Renal pelvis (tissue), 4 donors: ENCODE measurements around the gene RALY. TPM values are rescaled to one million over a fixed set of nuclear protein-coding genes. Genes with fewer than 3 reads are reported as not detected.
"Not testable (repeated sequence)": the region's sequence is repeated elsewhere in the genome, so short reads cannot be mapped to it uniquely, and the experiment has no call there.

Source experiments
- DNase-seq: peaks from one replicate; pipeline ENCODE4 v3.0.0-alpha.2; 2013
- polyA plus RNA-seq, 3 donors: library from polyadenylated mRNA; unstranded; fragments of 120-200 nt; gene quantifications; one replicate each; pipeline ENCODE4 v1.2.1, GENCODE V29; 2013; ENCODE audit not compliant: insufficient read length in 3 of 3

RALY gene
- polyA plus RNA-seq, 3 donors, result 166 to 210 (median 183) TPM

DNA sequence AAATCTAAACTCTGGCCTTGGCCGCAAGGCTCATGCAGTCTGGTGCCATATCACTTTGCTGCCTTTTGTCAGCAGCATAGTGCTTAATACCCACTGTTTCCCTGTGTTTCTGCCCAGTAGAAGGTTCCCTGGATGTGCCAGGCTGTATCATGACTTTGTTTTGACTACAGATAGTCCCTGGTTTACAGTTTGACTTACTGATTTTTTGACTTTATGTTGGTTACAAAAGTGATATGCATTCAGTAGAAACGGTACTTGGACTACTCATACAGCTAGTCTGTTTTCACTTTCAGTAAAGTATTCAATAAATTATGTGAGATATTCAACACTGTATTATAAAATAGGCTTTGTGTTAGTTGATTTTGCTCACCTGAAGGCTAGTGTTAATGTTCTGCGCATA, 19.0 kb downstream of the RALY start:
- DNase-seq, result no peak

DNA sequence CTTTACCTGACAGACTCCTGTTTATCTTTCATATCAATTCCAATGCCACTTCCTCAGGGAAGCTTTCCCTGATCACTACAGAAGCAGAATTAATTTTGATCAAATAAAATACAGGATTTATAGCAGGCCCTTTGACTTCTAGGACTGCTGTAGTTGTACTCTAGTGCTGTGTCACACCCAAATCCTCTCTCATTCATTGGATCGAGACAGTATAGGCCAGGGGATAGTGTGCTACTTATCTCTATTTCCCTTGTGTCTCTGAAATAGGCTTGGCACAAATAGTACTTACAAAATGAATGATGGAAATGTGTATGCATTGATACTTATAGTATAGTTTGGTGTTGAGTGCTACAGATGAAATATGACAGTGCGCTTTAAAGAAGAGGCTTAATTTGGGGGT, 19.8 kb downstream of the RALY start:
- no peak for DNase-seq

DNA sequence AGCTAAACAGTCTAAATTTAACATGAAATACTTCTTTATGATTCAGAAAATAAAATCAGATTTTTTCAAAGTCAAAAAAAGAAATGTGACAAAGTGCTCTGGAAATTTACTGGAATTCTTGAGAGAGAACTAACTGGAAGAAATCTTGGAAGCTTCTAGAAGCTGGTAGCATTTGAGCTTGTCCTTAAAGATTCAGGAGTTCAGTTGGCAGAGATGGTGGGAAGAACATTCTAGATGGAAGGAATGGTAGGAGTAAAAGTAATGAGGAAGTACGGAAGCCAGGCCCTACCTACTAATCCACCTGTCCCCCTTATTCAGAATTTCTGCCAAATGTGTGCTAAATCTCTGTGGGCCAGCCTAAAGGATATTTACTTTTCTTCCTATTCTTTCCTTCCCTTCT, 21.2 kb downstream of the RALY start:
- no peak for DNase-seq

DNA sequence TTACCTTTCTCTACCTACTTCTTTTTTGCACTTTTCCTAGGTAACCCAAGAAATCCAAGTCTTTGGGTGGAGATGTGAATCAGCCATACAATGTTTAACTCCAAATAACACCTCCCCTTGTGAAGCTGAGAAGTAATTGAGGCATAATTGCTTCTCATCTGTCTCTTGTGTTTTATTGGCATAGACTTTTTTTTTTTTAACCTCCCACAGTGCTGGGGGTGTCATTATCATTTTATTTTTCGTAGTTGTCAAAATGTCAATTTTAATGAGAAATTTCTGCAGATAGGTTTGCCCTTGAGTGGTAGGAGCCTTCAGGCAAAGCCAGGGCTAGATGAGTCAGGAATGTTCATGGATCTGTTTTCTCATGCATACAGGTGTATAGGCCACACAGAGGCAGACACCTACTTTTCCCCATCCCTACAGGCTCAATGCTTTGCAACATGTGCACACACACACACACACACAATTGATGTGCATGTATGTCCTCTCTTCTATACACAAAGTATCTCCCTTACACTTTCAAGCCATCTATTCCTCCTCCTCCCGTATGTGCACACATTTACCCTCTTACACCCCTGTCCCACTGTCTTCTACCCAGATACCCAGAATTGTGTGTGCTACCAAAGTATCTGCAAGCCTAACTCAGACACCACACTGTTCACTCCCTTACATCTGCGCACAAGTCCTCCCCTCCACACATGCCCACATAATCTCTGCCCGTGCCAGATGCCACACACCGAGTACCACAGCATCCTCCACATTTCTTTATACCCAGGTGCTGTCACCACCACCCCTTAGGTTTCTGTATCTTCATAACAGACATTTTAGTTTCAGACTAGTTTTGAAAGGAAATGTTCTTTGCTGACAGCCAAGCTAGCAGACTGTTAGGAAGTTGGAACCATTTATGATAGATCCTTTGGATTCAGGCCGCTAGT, 22.0 kb downstream of the RALY start:
- no peak for DNase-seq

DNA sequence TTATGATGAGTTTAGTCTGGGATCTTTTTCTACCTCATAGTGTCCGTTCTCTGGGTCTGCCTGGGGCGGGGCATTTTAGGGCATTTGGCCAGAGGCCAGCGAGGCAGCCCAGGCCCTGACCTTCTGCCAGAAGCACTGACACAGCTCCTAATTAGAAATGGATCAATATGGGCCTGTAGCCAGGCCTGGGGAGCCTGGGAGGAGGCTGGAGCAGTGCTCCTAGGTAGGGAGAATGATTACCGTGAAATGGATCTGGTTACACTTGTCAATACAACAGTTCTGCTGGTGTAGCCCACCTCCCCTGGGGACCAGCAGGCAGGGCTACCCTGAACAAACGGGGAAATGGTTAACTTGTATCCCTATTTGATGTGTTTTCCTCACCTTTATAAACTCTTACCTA, 23.0 kb downstream of the RALY start:
- no peak for DNase-seq

DNA sequence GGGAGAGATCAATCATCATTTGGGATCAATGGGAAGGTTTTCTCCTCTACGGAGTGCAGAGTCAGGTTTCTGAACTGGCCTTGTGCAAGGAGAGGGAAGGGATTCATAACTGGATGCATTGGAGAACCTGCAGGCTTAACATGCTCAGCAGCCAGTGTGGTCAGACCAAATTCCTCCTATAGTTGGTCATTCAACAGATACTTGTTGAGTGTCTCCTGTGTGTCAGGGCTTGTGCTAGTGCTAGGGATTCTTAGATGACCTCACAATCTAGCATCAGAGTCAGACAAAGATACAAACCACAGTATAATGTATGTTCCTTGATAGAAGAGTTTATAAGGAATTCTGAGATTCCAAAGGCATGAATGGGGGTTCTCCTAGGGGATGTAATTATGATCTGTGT, 23.9 kb downstream of the RALY start:
- no peak for DNase-seq

DNA sequence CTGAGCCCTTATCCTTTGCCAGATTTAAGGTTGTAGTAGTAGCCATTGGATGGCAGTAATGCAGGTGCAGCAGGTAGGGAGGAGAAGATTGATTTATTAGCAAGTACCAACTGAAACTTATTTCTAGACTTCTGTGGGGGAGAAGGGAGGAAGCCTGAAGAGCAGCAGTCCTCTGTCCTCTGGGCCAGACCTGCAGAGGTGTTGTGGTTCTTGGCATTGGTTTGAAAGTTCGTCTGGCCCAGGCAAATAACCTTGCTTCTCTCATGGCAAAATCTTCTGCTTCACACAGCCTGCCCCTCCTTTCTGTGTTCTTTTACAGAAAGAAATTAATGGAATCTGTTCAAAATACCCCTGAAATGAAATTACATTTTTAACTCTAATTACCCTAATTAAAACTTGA, 24.5 kb downstream of the RALY start:
- no peak for DNase-seq

DNA sequence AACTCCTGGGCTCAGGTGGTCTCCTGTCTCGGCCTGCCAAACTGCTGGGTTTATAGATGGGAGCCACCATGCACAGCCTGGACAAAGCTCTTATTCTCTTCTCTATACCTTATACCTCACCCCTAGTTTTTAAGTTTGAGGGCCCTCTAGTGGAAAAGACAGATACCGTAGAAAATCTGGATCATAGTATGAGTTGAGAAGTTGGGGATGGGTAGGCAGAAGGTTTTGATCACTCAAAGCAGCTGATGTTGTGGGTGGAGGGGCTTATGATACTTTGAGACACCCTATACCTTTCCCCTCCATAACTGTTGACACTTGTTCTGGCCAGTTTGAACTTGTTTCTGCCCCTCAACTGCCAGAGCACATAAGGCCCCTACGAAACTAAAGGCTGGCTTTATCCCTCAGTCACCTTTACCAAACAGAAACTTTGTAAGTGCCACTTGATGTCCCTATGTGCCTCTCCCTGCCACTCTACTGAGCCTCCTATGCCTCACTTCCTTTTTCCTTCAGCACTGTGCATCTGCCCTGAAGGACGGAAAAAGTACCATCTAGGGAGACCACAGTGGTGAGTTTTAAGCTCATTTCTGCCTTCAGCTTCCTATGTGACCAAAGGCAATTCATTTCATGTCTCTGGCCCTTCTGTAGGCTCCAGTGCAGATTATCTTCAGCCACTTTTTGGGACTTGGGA, 28.6 kb downstream of the RALY start:
- DNase-seq, result no peak

DNA sequence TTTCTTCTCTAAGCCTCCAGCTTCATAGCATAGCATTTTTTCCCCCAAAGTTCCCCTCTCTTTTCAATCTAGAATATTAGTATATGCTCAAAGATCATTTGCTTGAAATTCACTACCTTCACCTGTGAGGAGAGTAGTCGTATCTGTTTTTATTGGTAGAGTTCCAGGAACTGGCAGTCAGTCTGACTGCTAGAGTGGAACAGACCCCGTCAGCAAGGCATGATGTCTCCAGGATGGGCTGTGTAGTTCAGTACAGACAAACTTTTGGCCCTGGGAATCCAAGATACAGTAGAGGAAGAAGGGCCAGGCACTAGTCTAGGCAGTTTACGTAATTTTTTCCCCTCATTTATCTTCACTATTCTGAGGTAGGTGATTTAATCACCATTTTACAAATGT, 29.1 kb downstream of the RALY start:
- no peak for DNase-seq

DNA sequence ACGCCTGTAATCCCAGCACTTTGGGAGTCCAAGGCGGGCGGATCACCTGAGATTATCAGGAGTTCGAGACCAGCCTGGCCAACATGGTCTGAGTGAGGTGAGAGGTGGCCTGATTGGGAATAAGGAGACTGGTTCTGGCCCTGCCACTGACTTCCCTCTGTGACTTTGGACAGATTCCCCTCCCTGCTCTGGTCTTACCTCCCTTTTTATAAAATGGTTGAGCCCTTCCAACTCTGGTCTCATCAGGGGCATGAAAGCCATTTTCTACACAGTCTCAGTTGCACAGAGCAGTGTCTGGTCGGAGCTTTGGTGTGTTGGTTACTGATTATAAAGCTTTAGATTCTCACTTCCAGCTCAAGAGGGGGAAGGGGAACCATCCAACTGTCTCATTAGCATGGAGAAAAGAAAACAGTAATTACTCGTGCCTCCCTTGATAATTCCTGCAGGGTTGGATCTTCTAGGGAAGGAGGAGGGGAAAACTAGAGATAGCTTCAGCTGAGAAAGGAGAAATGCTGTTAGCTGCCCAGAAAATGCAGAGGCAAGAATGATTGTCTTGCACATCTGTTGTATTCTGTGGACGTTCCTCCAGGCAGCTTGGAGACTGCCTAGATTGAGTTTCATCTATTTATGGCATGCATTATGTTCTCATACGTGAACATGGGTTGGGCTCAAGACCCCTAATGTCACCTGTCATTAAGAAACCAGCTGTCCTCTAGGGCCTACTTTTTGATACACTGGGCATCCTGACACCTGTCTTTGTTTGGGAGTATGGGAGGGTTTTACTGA, 30.4 kb downstream of the RALY start:
- no peak for DNase-seq

DNA sequence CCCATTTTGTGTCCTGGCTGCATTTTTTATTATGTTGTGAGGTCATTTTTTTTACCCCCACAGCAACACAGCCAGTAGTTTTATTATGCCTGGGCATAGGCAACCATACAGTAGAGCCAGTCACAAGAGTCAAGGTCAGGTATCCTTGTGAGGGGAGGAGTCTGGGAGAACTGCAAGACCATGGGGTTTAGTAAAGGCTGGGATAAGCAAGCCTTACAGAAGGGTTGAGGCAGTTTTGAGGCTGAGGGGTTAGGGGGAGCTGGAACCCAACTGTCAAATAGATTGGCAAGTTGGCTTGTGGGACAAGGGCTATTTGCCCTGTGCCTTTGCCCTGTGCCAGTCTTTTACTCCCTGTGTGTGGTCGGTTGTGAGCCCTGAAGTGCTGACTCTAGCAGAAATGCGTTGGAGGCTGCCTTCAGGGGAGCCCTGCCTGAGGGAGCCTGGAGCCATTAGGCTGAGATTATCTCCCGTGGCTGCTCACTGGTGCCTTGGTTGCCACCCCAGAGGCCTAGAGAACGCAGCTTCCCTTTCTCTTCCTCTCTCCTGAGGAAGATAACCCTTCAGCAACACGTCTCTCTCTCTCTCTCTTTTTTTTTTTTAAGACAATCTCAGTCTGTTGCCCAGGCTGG, 31.1 kb downstream of the RALY start:
- no peak for DNase-seq

DNA sequence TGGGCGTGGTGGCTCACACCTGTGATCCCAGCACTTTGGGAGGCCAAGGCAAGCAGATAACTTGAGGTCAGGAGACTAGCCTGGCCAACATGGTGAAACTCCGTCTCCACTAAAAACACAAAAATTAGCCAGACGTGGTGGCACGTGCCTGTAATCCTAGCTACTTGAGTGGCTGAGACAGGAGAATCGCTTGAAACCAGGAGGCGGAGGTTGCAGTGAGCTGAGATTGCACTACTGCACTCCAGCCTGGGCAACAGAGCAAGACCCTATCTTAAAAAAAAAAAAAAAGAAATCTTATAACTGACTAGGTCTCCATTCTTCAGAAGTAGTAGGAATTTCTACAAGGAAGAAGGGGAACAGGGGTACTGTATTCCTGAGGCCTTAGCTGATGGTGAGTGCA, 34.3 kb downstream of the RALY start:
- not testable (repeated sequence) for DNase-seq

DNA sequence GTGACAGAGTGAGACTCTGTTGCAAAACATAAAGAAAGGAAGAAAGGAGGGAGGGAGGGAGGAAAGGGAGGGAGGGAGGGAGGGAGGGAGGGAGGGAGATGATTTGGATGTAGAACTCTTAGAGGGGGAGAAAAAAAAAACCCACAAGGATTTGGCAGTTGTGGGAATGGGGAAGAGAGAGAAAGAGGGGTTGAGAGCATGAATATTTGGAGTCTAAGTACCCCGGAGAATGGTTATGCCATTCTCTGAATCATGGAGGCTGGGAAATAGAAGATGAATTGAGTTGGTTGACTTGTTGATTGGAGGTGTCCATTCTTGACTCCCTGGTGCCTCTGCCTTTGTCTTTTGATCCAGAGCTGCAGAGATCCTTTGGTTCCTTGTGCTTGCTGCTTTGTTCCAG, 35.7 kb downstream of the RALY start:
- no peak for DNase-seq

DNA sequence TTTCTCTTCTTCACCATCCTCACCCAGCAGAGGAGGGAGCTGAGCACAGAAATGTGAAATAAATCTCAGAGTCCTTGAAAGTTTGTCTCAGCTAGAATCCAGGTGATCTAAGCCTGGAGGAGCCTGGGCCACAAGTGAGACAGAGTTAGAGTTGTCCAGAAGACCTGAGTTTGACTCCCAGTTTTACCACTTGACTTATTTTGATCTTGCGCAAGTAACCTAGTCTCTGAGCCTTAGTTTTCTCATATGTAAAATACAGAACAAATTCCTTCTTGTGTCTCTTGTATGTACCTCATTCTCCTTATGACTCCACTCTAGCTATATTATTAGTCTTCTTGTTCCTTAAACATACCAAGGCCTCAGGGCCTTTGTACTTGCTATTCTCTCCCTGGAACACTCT, 36.7 kb downstream of the RALY start:
- DNase-seq, result no peak

DNA sequence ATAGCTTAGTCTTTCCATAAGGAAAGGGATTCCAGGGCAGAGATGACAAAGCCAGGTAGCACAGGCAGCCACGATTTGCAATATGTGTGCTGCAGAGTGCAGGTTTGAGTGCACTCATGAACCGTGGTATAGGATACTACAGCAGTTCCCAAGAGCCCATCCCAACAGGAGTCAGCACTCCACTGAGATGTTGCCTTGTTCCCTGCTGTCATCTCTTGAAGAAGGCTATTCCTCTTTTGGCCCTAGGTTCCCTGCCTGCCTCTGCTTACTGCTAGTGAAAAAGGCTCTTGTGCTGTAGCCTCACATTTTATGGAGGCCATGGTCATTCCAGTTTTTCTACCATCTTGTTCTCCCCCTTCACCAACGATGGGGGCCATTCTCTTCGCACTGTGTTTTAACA, 40.2 kb downstream of the RALY start:
- DNase-seq, result no peak

DNA sequence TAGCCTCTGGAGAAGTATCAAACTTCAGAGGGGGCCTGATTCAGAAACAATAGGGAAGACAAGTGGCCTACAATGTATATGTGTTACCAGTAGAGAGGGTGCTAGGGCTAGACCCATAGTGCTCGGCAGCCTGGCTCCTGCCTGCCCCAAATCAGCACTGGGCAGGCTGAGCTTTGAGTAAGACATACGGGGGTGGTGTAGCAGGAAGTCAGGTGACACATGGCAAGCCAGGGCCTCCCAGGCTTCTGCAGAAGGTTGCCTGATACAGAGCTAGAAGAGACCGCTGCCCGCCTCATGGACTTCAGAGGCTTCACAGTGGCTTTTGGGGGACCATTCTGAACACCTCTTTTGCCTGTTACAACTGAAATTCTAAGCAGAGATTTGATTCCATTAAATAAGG, 43.4 kb downstream of the RALY start:
- DNase-seq, result no peak

DNA sequence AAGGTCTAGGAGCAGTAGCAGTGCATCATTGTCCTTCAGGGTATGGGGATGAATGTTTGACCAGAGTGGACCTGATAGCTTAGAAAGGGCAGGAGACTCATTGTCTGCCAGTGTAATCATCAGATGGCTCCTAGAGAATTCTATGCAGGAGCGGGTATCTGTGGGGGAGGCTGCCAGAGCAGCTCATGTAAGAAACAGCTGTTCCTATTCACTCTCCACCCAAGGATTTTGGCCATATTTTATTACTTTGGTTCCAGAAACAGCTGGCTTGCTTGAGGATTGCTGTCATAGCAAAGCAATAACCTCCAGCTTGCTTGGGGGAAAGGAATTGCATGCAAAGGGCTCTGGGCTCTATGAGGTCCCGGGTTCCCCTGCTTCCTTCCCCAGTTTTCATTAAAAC, 44.1 kb downstream of the RALY start:
- DNase-seq, result peak; percentile 76

DNA sequence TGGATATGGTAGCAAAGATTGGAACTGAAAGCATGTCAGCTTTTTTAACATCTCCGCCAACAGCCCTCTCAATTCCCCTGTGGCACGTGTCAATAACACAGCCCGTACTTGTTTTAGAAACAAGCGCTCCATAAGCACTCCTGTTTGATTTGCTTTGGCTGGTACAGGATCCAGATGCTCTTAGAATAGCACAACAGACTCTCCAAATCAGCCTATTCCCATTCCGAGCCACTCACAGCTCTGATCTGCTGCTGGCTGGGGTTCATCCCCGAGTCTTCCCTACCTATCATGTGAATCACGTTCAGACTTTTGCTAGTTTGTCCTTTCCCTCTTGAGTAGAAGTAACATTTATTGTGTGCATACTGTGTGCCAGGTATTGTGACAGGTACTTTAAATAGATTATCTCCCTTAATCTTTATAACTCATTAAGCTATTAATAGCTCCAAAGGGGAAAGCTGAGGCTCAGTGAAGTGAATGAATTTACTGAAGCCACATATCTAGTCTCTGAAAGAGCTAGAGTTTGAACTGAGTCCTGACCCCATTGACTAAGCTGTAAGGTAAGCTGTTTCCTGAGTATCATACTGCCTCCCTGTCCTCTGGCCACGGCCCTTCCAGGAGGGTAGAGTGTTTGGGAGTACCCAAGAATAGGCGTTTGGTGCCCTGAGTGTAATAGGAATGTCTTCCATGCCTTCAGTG, 46.7 kb downstream of the RALY start:
- no peak for DNase-seq

DNA sequence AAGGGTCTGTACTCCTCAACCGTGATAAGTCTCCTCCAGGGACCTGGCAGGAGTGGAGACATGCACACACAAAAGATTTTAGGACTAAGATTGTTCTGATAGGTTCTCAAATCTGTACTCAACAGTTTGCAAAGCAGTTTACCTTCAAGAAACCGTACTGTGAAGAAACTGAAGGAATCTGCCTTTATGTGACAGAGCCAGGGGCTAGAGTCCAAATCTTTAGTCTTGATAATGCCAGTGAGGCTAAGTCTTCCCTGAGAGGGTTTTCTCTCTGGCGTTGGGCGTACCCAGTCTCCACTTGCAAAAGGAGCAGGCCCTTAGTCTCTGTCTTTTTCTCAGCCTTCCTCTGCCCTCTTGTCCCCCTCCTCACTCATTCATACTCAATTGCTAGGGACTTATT, 47.5 kb downstream of the RALY start:
- DNase-seq, result no peak

DNA sequence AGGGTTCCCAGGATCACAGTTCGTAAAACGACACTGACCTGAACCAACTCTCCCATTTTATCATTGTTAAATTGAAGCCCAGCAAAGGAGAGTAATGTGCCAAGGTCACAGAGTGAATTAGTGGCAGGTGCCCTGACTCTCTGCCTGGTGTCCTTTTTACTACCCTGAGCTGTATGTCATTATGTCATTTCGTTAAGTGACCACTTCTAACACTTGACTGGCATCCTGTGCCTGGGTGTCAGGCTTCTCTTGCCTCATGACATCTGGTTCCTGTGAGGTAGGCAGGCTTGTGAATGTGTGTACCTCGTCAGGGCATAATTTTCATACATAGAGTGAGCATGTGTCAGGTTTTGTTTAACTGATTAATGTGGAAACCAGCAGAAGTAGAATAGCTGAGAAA, 48.6 kb downstream of the RALY start:
- no peak for DNase-seq

DNA sequence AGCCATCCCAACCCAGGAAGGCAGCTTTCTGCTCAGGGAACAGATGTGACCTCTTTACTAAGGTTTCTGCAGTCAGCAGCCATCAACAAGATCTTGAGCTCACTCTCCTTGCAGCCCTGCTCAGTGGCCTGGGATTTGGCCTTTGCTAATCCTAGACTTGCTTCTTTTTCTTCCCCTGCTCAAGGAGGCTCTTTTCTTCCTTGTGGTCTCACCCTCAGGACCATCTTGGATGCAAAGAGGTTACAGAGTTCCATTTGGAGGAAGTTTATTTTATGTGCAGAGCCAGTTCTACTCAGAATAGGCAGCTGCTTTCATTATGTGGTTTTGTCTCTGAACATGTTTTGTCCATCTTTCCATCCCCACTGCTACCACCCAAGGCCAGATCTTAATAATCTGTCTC, 49.3 kb downstream of the RALY start:
- DNase-seq, result no peak

DNA sequence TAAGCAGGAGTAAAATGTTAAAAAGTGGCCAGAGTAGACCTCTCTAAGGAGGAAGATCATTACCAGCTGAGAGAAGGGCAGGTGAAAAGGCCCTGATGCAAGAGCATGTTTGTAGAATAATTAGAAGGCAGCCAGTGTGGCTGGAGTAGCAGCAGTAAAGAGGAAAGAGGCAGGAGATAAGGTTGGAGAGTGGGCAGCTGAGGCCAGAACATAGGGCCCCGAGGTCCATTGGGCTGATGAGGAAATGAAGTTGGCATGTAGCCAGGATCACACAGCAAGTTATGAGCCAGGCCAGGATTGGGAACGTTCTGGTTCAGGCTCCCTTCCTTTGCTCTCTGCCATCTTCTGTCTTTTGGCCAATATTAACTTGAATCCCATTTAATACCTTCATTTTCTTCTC, 51.6 kb downstream of the RALY start:
- no peak for DNase-seq
